HG03039 (cell line): Measurements from ENCODE around the gene BBOX1.

Source experiments
- ATAC-seq: cut with Tn5 transposase; IDR thresholded peaks from one replicate; pipeline ENCODE4 v1.9.1; 2021; ENCODE audit warnings: mild to moderate bottlenecking, moderate library complexity; ENCODE audit not compliant: unreplicated experiment

Gene BBOX1

DNA sequence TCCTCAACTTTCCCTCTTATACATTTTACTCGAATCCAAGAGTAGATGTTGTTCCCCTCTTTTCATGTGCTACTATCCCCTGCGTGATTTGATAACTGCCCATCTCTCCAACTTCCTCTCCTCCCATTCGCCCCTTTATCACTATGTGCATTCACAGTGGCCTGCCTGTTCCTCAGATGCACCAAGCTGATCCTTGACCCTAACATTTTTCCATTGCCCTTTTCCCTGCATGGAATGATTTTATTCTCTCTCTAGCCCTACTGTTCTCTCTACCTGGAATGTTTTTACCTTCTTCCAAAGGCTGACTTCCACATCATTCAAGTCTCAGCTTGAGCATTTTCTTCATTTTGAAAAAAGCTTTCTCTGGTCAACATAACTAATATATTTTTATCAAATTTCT lies 15.8 kb upstream of the BBOX1 start:
- no peak for ATAC-seq

DNA sequence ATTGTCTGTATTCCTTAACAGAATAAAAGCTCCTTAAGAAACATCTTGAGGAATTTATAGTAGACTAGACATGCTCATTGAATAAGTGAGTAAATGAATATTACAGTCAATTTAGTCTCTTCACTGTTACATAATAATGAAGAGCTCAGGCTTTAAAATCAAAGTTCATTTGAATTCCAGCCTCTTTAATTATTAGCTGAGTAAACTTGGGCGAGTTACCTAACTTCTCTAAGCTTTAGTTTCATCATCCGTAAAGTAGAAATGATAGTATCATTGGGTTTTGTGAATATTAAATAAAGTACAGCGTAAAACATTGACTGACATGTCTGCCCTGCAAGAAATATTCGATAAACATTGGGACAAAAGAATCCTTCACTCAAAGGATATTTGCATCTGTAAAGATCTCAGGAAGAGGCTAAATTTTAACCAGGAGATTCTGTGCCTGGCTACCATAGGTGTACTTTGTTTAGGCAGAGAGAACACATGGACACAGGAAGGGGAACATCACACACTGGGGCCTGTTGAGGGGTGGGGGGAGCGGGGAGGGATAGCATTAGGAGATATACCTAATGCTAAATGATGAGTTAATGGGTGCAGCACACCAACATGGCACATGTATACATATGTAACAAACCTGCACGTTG lies 15.2 kb upstream of the BBOX1 start:
- no peak for ATAC-seq

DNA sequence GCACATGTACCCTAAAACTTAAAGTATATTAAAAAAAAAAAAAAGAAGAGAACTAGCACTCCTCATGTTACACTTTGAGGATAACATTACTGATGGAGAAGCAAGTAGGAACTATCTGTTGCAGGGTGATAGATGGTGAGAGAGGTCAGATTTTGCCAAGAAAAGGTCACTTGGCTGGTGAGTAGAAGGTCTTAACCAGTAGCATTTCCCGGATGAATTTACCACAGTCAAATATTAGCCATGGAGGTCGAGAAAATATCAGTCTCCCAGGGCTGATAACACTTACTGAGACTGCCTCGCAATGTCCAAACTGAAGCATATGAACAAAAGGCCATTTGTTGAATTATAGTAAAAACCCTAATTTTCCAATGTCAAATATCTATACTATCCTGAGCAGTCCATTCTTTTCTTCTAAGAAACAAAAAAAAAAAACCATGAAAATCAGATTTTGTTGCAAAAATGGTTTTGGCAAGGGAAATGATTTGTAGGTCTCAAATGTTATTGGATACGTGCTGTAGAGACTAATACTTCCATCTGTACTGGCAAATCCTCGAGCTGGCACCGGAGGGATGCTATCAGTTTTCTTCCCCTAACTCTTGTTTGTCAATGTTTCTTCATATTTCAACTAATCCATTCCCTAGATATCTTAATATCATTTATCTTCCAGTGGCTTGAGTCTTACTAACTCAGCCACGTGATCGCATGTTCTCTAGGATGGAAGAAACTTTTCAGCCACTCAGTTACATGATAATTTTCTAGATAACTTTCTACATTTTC lies 14.5 kb upstream of the BBOX1 start:
- ATAC-seq, result no peak

- ATAC-seq, result no peak
These were observed 12.1 kb upstream of the BBOX1 start for GRCh38 chr11:27028561-27028965.

DNA sequence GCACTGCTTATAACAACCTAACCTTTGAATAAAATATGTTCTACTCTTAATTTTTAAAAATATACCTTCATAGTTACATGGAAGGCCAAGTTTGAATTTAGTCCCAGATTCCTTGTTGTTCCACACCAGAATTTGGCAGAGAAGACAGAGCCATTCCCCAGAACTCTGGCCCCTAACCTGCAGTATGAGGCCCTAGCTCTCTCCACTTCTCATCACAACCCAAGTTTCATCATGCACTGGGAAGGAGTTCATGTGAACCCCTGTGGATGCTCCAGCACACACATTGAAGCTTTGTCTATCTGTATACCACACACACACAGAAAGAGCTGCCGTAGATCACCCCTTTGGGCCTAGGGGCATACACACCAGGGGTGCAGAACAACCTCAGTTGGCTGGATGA lies 10.6 kb upstream of the BBOX1 start:
- no peak for ATAC-seq

- no peak for ATAC-seq
These were observed 8.9 kb upstream of the BBOX1 start for GRCh38 chr11:27031754-27032153.

DNA sequence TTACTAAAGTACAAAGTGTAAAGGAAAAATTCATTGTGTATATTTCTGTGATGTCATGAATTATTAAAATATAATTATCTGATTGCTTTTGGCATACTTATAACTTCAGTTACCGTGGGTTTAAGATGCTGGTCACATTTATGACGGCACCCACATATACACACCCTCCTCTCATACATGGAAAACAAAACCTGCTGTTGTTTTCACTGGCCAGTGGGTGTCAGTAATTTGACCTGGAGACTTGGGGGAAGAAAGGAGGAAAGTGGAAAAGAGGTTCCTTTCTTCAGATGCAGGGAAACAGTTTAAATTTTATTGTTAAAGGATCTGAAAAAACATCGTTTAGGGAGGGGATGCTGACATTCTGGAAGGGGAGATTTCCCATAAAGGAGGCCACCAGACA lies 742 bp upstream of the BBOX1 start:
- no peak for ATAC-seq

DNA sequence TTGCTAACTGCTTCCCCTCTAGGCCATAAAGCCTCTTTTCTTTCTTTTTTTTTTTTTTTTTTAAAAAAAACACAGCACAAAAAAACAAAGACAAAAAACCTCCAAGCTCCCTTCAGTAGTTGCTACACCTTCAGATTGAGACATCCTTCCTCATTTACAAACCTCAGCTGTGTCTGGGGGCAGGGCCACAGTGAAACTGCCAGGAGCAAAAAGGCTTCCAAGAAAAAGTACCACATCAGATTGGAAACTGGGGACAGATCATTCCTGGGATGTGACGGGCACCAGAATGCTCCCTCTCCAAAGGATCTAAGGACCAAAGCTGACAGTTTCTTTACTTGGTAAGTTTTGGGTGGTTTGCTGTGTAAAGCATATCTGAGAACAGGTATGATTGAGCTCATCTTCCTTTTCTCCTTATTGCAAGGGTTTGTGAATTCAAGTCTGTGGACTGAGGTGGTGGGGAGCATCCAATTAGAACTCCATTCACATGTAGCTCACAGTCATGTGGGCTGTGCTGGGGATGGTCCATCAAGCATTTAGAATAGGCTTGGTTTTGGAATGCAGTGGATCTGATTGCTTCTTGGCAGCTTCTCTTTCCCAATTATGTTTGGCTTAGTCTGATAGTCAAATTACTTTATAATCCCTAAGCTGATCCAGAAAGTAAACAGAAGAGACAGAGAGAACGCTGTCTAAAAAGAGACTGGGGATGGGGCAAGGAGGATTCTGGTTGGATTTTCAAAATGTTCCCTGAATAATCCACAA lies 705 bp downstream of the BBOX1 start:
- ATAC-seq, result no peak

GRCh38 chr11:27046956-27047355 lies 6.3 kb downstream of the BBOX1 start:
- ATAC-seq, result no peak

GRCh38 chr11:27052668-27053067 lies 12.1 kb downstream of the BBOX1 start:
- ATAC-seq, result no peak

DNA sequence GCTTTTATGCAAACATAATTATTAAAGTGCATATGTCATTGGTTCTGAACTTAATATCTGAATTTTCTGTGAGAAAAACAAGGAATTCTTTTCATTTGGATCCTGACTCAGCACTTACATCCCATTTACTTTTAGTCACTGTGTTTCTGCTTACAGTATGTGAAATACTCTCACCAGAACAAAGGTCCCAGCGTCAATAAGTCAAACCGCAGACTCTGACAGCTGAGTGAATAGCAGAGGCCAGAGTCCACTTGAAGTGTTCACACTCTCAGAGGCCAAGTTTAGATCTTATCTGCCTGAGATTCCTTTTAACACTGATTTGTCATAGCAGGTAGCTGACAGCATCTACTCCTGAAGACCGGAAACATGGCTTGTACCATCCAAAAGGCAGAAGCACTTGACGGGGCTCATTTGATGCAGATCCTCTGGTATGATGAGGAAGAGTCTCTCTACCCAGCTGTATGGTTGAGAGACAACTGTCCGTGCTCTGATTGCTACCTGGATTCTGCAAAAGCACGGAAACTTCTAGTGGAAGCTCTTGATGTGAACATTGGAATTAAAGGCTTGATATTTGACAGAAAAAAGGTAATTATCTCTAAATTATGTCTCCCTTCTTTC lies 14.6 kb downstream of the BBOX1 start:
- ATAC-seq, result no peak

- ATAC-seq, result no peak
These were observed 16.6 kb downstream of the BBOX1 start for GRCh38 chr11:27057091-27057780.

GRCh38 chr11:27058456-27058855 lies 17.8 kb downstream of the BBOX1 start:
- no peak for ATAC-seq

DNA sequence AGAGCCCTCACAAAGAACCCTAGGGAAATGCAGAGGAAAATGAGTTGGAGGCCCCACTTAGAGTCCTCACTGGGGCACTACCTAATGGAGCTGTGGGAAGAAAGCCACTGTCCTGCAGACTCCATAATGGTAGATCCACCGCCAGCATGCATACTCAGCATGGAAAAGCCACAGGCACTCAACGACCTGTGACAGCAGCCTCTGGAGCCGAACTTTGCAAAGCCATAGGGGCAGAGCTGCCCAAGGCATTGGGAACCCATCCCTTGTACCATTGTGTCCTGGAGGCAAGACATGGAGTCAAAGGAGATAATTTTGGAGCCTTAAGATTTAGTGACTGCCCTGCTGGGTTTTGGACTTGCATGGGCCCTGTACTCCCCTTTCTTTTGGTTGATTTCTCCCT lies 18.8 kb downstream of the BBOX1 start:
- no peak for ATAC-seq

GRCh38 chr11:27060816-27061460 lies 20.3 kb downstream of the BBOX1 start:
- ATAC-seq, result no peak

GRCh38 chr11:27061461-27061821 lies 20.8 kb downstream of the BBOX1 start:
- no peak for ATAC-seq

GRCh38 chr11:27064086-27064485 lies 23.5 kb downstream of the BBOX1 start:
- no peak for ATAC-seq

DNA sequence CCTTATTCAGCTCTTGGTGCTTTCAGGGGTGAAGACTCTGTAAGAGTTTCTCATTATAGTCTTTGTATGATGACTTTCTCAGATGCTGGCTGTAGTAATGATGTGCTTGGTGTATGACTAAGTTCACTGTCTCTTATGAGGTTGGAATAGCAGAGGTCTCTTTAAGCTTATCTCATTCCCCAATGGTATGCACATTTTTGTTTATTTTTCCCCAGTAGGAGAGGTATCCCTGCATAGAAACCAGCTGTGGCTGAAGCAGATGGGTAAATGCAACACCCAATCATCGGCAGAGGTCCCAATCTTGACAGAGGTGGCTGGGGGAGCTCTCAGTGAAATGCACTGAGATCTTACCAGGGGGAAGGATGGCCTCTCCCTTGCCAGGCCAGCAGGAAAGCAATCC lies 34.6 kb downstream of the BBOX1 start:
- ATAC-seq, result no peak

- ATAC-seq, result no peak
These were observed 35.0 kb downstream of the BBOX1 start for GRCh38 chr11:27075655-27076054.

DNA sequence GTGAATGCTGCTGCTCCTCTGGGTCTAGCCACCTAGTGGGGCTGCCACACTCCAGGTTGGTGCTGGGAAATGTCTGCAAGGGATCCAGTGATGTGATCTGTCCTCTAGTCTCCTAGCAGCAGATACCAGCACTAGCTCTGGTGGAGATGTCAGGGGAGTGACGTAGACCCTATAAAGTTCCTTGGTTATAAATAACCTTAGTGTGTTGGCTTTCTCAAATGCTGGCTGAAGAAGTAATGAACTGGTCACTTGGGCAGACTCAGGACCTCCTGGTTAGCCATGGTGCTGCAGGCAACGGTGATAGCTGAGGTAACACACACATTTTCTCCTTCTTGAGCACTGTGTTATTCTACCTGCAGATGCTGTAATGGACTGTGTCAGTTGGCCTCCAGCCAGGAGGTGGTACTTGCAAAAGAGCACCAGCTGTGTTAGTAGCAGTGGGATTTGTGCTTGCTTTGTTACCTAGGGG lies 35.5 kb downstream of the BBOX1 start:
- no peak for ATAC-seq
